Neural cell (in vitro differentiated cells): ENCODE measurements around the gene CDH5.

Experiments used
- CTCF ChIP-seq: fragments of 450-650 bp; IDR thresholded peaks from 2 replicates; pipeline ENCODE4 v1.5.1; 2014; ENCODE audit warnings: antibody characterized with exemption, mild to moderate bottlenecking, moderate library complexity; ENCODE audit not compliant: poor library complexity, severe bottlenecking
- EP300 ChIP-seq: fragments of 450-650 bp; conservative IDR thresholded peaks from 2 replicates; pipeline ENCODE4 v1.6.1; 2014; ENCODE audit warnings: antibody characterized with exemption, mild to moderate bottlenecking, moderate library complexity; ENCODE audit not compliant: poor library complexity, severe bottlenecking
- EZH2 ChIP-seq: fragments of 200-600, 300-800 bp; shearing (Covaris generic), sonication (generic); IDR thresholded peaks from 2 replicates; pipeline ENCODE4 v1.6.1; 2014; ENCODE audit warnings: antibody characterized with exemption, low read length, borderline replicate concordance, mild to moderate bottlenecking; ENCODE audit not compliant: insufficient read depth, poor library complexity, severe bottlenecking
- POLR2AphosphoS5 ChIP-seq: IDR thresholded peaks from 2 replicates; pipeline ENCODE4 v1.6.1; 2012
- RAD21 ChIP-seq: fragments of 450-650 bp; conservative IDR thresholded peaks from 2 replicates; pipeline ENCODE4 v1.6.1; 2014; ENCODE audit warnings: antibody characterized with exemption, mild to moderate bottlenecking, moderate library complexity
- REST ChIP-seq: IDR thresholded peaks from 2 replicates; pipeline ENCODE4 v1.6.1; 2012; ENCODE audit warnings: borderline replicate concordance
- TAF1 ChIP-seq: IDR thresholded peaks from 2 replicates; pipeline ENCODE4 v1.6.1; 2012; ENCODE audit warnings: low read depth

GRCh38 chr16:66357523-66357928 is 9.0 kb upstream of the CDH5 start:
- peak; percentile 66 for TF ChIP-seq CTCF
- no peak for TF ChIP-seq EP300
- no peak for TF ChIP-seq TAF1
- TF ChIP-seq EZH2 = no peak
- peak; percentile 34 for TF ChIP-seq RAD21
- TF ChIP-seq POLR2AphosphoS5 = no peak
- TF ChIP-seq REST = no peak
